ENCODE measurements around the gene AKR7A2.

The AKR7A2 gene

GRCh38 chr1:19340387-19340937 lies 28.5 kb upstream of the AKR7A2 start:
- no peak overlapping the region for H3K14ac ChIP-seq (ENCODE audit: low read length)
- no peak overlapping the region for H3K4ac ChIP-seq (ENCODE audit: low read depth, low read length)
- H4K12ac ChIP-seq (ENCODE audit: low read depth, low read length) = no peak overlapping the region
- H4K91ac ChIP-seq (ENCODE audit: low read depth, low read length) = no peak overlapping the region
- WGBS (ENCODE audit: extremely low coverage, insufficient coverage, insufficient read length) = no CpG with 5 or more reads among the region's 14 CpGs
- no peak overlapping the region for H2BK12ac ChIP-seq (ENCODE audit: low read length)
- no peak for DNase-seq
- peaks cover 11% of the 10 kb centered on the region for H3K79me1 ChIP-seq (ENCODE audit: low read length)
- no peak overlapping the region for H3K18ac ChIP-seq (ENCODE audit: low read length)
- no peak overlapping the region for H2BK5ac ChIP-seq (ENCODE audit: low read depth, low read length, poor library complexity)
- H3K9me3 ChIP-seq (ENCODE audit: insufficient read depth, low read depth, low read length) = peaks cover 3% of the 10 kb centered on the region
- H3K27ac ChIP-seq (ENCODE audit: low read depth, low read length) = no peak overlapping the region
- H3K4me1 ChIP-seq (ENCODE audit: control insufficient read depth in 1 of 2, insufficient read depth in 2 of 2, low read length in 2 of 2) = peaks cover 27 to 33% of the 10 kb centered on the region in 2 experiments
- H2AFZ ChIP-seq (ENCODE audit: insufficient read depth, low read length, poor library complexity) = no peak overlapping the region
- no peak overlapping the region for H2BK120ac ChIP-seq (ENCODE audit: insufficient read depth, low read length, poor library complexity)
- no peak overlapping the region for H2AK5ac ChIP-seq (ENCODE audit: low read length)
- H4K8ac ChIP-seq (ENCODE audit: low read depth, low read length) = no peak overlapping the region
- H3K9ac ChIP-seq (ENCODE audit: low read length) = no peak overlapping the region
- no peak overlapping the region for H3K4me3 ChIP-seq (ENCODE audit: low read depth, low read length)
- H3K4me2 ChIP-seq (ENCODE audit: low read length) = no peak overlapping the region
- H3K36me3 ChIP-seq (ENCODE audit: control insufficient read depth in 1 of 2, insufficient read depth in 2 of 2, low read length in 2 of 2) = peaks cover 48 to 53% of the 10 kb centered on the region in 2 experiments
- no peaks in the 10 kb centered on the region for H3K27me3 ChIP-seq (ENCODE audit: insufficient read depth, low read length)
- no peak overlapping the region for H3K23ac ChIP-seq (ENCODE audit: low read length)
- no peaks in the 10 kb centered on the region for H3K79me2 ChIP-seq (ENCODE audit: control insufficient read depth, insufficient read depth, low read length, poor library complexity)

GRCh38 chr1:19339214-19339861 lies 27.4 kb upstream of the AKR7A2 start:
- Histone ChIP-seq H3K27ac (ENCODE audit: low read depth, low read length) (peak overlapping the region; percentile 78), H4K12ac (ENCODE audit: low read depth, low read length) (no peak overlapping the region), H3K23ac (ENCODE audit: low read length) (no peak overlapping the region), H2BK5ac (ENCODE audit: low read depth, low read length, poor library complexity) (no peak overlapping the region), H2AFZ (ENCODE audit: insufficient read depth, low read length, poor library complexity) (no peak overlapping the region), H3K9me3 (ENCODE audit: insufficient read depth, low read depth, low read length) (peaks cover 3% of the 10 kb centered on the region), H3K27me3 (ENCODE audit: insufficient read depth, low read length) (no peaks in the 10 kb centered on the region), H3K4ac (ENCODE audit: low read depth, low read length) (no peak overlapping the region), H2BK120ac (ENCODE audit: insufficient read depth, low read length, poor library complexity) (no peak overlapping the region), H3K79me1 (ENCODE audit: low read length) (peaks cover 11% of the 10 kb centered on the region), H3K4me2 (ENCODE audit: low read length) (no peak overlapping the region), H2BK12ac (ENCODE audit: low read length) (no peak overlapping the region), H3K9ac (ENCODE audit: low read length) (no peak overlapping the region), H3K36me3 (ENCODE audit: control insufficient read depth in 1 of 2, insufficient read depth in 2 of 2, low read length in 2 of 2) (peaks cover 36 to 42% of the 10 kb centered on the region in 2 experiments), H3K18ac (ENCODE audit: low read length) (peak overlapping the region; percentile 32), H4K91ac (ENCODE audit: low read depth, low read length) (peak overlapping the region; percentile 17), H3K14ac (ENCODE audit: low read length) (no peak overlapping the region), H4K8ac (ENCODE audit: low read depth, low read length) (no peak overlapping the region), H3K79me2 (ENCODE audit: control insufficient read depth, insufficient read depth, low read length, poor library complexity) (no peaks in the 10 kb centered on the region), H3K4me3 (ENCODE audit: low read depth, low read length) (no peak overlapping the region), H2AK5ac (ENCODE audit: low read length) (peak overlapping the region; percentile 21), H3K4me1 (ENCODE audit: control insufficient read depth in 1 of 2, insufficient read depth in 2 of 2, low read length in 2 of 2) (peaks cover 27 to 33% of the 10 kb centered on the region in 2 experiments)
- no CpG with 5 or more reads among the region's 19 CpGs for WGBS (ENCODE audit: extremely low coverage, insufficient coverage, insufficient read length)
- DNase-seq = no peak

- no peak overlapping the region for H2BK12ac ChIP-seq (ENCODE audit: low read length)
- H4K12ac ChIP-seq (ENCODE audit: low read depth, low read length) = no peak overlapping the region
- no peaks in the 10 kb centered on the region for H3K27me3 ChIP-seq (ENCODE audit: insufficient read depth, low read length)
- no peak overlapping the region for H3K9ac ChIP-seq (ENCODE audit: low read length)
- peaks cover 26 to 32% of the 10 kb centered on the region in 2 experiments for H3K36me3 ChIP-seq (ENCODE audit: control insufficient read depth in 1 of 2, insufficient read depth in 2 of 2, low read length in 2 of 2)
- H3K4me3 ChIP-seq (ENCODE audit: low read depth, low read length) = no peak overlapping the region
- peak overlapping the region; percentile 73 for H3K14ac ChIP-seq (ENCODE audit: low read length)
- H2BK5ac ChIP-seq (ENCODE audit: low read depth, low read length, poor library complexity) = peak overlapping the region; percentile 66
- peaks cover 27 to 35% of the 10 kb centered on the region in 2 experiments for H3K4me1 ChIP-seq (ENCODE audit: control insufficient read depth in 1 of 2, insufficient read depth in 2 of 2, low read length in 2 of 2)
- peak overlapping the region; percentile 68 for H4K8ac ChIP-seq (ENCODE audit: low read depth, low read length)
- H3K9me3 ChIP-seq (ENCODE audit: insufficient read depth, low read depth, low read length) = peaks cover 3% of the 10 kb centered on the region
- H3K4ac ChIP-seq (ENCODE audit: low read depth, low read length) = no peak overlapping the region
- no peaks in the 10 kb centered on the region for H3K79me2 ChIP-seq (ENCODE audit: control insufficient read depth, insufficient read depth, low read length, poor library complexity)
- peak overlapping the region; percentile 95 for H3K27ac ChIP-seq (ENCODE audit: low read depth, low read length)
- H3K4me2 ChIP-seq (ENCODE audit: low read length) = peak overlapping the region; percentile 26
- H3K23ac ChIP-seq (ENCODE audit: low read length) = no peak overlapping the region
- peak overlapping the region; percentile 87 for H4K91ac ChIP-seq (ENCODE audit: low read depth, low read length)
- no peak overlapping the region for H2AFZ ChIP-seq (ENCODE audit: insufficient read depth, low read length, poor library complexity)
- H3K79me1 ChIP-seq (ENCODE audit: low read length) = peaks cover 11% of the 10 kb centered on the region
- WGBS (ENCODE audit: extremely low coverage, insufficient coverage, insufficient read length) = no CpG with 5 or more reads among the region's 27 CpGs
- no peak overlapping the region for H2AK5ac ChIP-seq (ENCODE audit: low read length)
- peak overlapping the region; percentile 47 for H2BK120ac ChIP-seq (ENCODE audit: insufficient read depth, low read length, poor library complexity)
- H3K18ac ChIP-seq (ENCODE audit: low read length) = peak overlapping the region; percentile 40
- peak; percentile 79 to 85 for DNase-seq
Observed at GRCh38 chr1:19338323-19338762, 26.4 kb upstream of the AKR7A2 start.

GRCh38 chr1:19337289-19337688 lies 25.3 kb upstream of the AKR7A2 start:
- no peak overlapping the region for H3K4me3 ChIP-seq (ENCODE audit: low read depth, low read length)
- no peak overlapping the region for H3K14ac ChIP-seq (ENCODE audit: low read length)
- H3K4ac ChIP-seq (ENCODE audit: low read depth, low read length) = no peak overlapping the region
- peak overlapping the region; percentile 56 for H4K91ac ChIP-seq (ENCODE audit: low read depth, low read length)
- no peak overlapping the region for H2AFZ ChIP-seq (ENCODE audit: insufficient read depth, low read length, poor library complexity)
- H3K27ac ChIP-seq (ENCODE audit: low read depth, low read length) = peak overlapping the region; percentile 79
- peak overlapping the region; percentile 25 for H3K4me2 ChIP-seq (ENCODE audit: low read length)
- no peaks in the 10 kb centered on the region for H3K27me3 ChIP-seq (ENCODE audit: insufficient read depth, low read length)
- H3K4me1 ChIP-seq (ENCODE audit: control insufficient read depth in 1 of 2, insufficient read depth in 2 of 2, low read length in 2 of 2) = peaks cover 27 to 35% of the 10 kb centered on the region in 2 experiments
- H2BK5ac ChIP-seq (ENCODE audit: low read depth, low read length, poor library complexity) = peak overlapping the region; percentile 26
- no peaks in the 10 kb centered on the region for H3K79me2 ChIP-seq (ENCODE audit: control insufficient read depth, insufficient read depth, low read length, poor library complexity)
- H3K9me3 ChIP-seq (ENCODE audit: insufficient read depth, low read depth, low read length) = peaks cover 1% of the 10 kb centered on the region
- H3K23ac ChIP-seq (ENCODE audit: low read length) = no peak overlapping the region
- no peak overlapping the region for H4K8ac ChIP-seq (ENCODE audit: low read depth, low read length)
- no peak overlapping the region for H3K18ac ChIP-seq (ENCODE audit: low read length)
- no peak overlapping the region for H4K12ac ChIP-seq (ENCODE audit: low read depth, low read length)
- H2BK12ac ChIP-seq (ENCODE audit: low read length) = no peak overlapping the region
- no peak overlapping the region for H3K9ac ChIP-seq (ENCODE audit: low read length)
- no peak overlapping the region for H2AK5ac ChIP-seq (ENCODE audit: low read length)
- no peak for DNase-seq
- peaks cover 16 to 23% of the 10 kb centered on the region in 2 experiments for H3K36me3 ChIP-seq (ENCODE audit: control insufficient read depth in 1 of 2, insufficient read depth in 2 of 2, low read length in 2 of 2)
- no CpG with 5 or more reads among the region's 4 CpGs for WGBS (ENCODE audit: extremely low coverage, insufficient coverage, insufficient read length)
- no peak overlapping the region for H2BK120ac ChIP-seq (ENCODE audit: insufficient read depth, low read length, poor library complexity)
- peaks cover 11% of the 10 kb centered on the region for H3K79me1 ChIP-seq (ENCODE audit: low read length)

Measured in trophoblast cell (in vitro differentiated cells and primary cell).